K562 (cell line): ENCODE measurements around the gene LNPEP. TPM values are rescaled to one million over a fixed set of nuclear protein-coding genes. Genes with fewer than 3 reads are reported as not detected.
A peak's percentile ranks its signal among the peaks of the same experiment; 100 is the strongest.

Experiments
- CREBBP ChIP-seq: IDR thresholded peaks from one replicate; pipeline ENCODE4 v1.6.1; 2012; ENCODE audit warnings: low read depth, mild to moderate bottlenecking, control low read depth, inconsistent platforms, low read length
- EP300 ChIP-seq: IDR thresholded peaks from 2 replicates; pipeline ENCODE4 v1.6.1; 2012; ENCODE audit warnings: low read length, improper control_type of control experiment
- IRF2 ChIP-seq: sonication (generic); formaldehyde crosslinking; IDR thresholded peaks from 2 replicates; pipeline ENCODE4 v1.8.1; 2022; ENCODE audit warnings: mild to moderate bottlenecking, missing genetic modification reagents
- KDM1A ChIP-seq, 2 experiments: fragments of 450-650 bp; IDR thresholded peaks; 2 replicates each; pipeline ENCODE4 v1.6.1; 2016; ENCODE audit warnings: mild to moderate bottlenecking in 2 of 2
- NFE2 ChIP-seq: IDR thresholded peaks from 2 replicates; pipeline ENCODE4 v1.6.1; 2014; ENCODE audit warnings: antibody characterized with exemption, low read depth
- PCBP2 ChIP-seq: fragments of 200-400 bp; formaldehyde crosslinking; IDR thresholded peaks from 2 replicates; pipeline ENCODE4 v1.6.1; 2018; ENCODE audit warnings: low read length, low read depth, mild to moderate bottlenecking, moderate library complexity; ENCODE audit not compliant: poor library complexity, severe bottlenecking
- RBM22 ChIP-seq: fragments of 200-400 bp; formaldehyde crosslinking; IDR thresholded peaks from 2 replicates; pipeline ENCODE4 v1.6.1; 2018; ENCODE audit warnings: low read length, low read depth; ENCODE audit not compliant: poor library complexity, severe bottlenecking
- RHOXF2B ChIP-seq: fragments of 250-450 bp; sonication (Bioruptor Pico); conservative IDR thresholded peaks from 2 replicates; pipeline ENCODE4 v1.5.1; 2021
- SNRNP70 ChIP-seq: fragments of 200-400 bp; formaldehyde crosslinking; optimal IDR thresholded peaks from 2 replicates; pipeline ENCODE3; 2017; ENCODE audit warnings: low read depth, low read length
- USF2 ChIP-seq: sonication (generic); formaldehyde crosslinking; IDR thresholded peaks from 2 replicates; pipeline ENCODE4 v1.5.0; 2020; ENCODE audit warnings: missing genetic modification reagents
- ZC3H4 ChIP-seq: sonication (generic); formaldehyde crosslinking; IDR thresholded peaks from 2 replicates; pipeline ENCODE4 v1.9.0; 2021; ENCODE audit warnings: missing genetic modification reagents, borderline replicate concordance
- ZEB2 ChIP-seq: fragments of 450-650 bp; IDR thresholded peaks from 2 replicates; pipeline ENCODE4 v1.6.1; 2016
- ZNF217 ChIP-seq: sonication (generic); formaldehyde crosslinking; IDR thresholded peaks from 2 replicates; pipeline ENCODE4 v1.8.0; 2022; ENCODE audit warnings: mild to moderate bottlenecking, missing genetic modification reagents
- polyA plus RNA-seq, 8 experiments: library from polyadenylated mRNA; depleted of rRNA in 4 of 8; stranded (reverse) in 5 of 8; unstranded in 3 of 8; fragments of >200 nt; fragmentation: Nextera tagmentation in 2 of 8; fragmentation: Illumina TruSeq in 1 of 8; extraction: Ambion mirVana in 2 of 8; extraction: Trizol in 1 of 8; gene quantifications; 2 replicates each; pipeline versions ENCODE4 v1.2.1 to v1.2.3, GENCODE V29; 2011 to 2014; ENCODE audit warnings: inconsistent platforms in 1 of 8, missing spikeins in 1 of 8
- total RNA-seq, 7 experiments: library from RNA; depleted of rRNA in 6 of 7; stranded (reverse); fragments of >200 nt in 6 of 7; fragmentation: Illumina TruSeq in 2 of 7; extraction: Trizol in 2 of 7; gene quantifications; 2 replicates each; pipeline versions ENCODE4 v1.2.1 to v1.2.3, GENCODE V29; 2011 to 2021; ENCODE audit warnings: low replicate concordance in 1 of 7
- TF ChIP-seq, protein P1 (sequence below): sonication (generic); formaldehyde crosslinking; IDR thresholded peaks from 2 replicates; pipeline ENCODE4 v1.8.0; 2023; ENCODE audit warnings: mild to moderate bottlenecking, missing genetic modification reagents
- TF ChIP-seq, protein P2 (sequence below): sonication (generic); formaldehyde crosslinking; IDR thresholded peaks from 2 replicates; pipeline ENCODE4 v1.8.0; 2022; ENCODE audit warnings: mild to moderate bottlenecking, missing genetic modification reagents
- TF ChIP-seq, protein P3 (sequence below): fragments of 150-350 bp; IDR thresholded peaks from 2 replicates; pipeline ENCODE4 v1.6.1; 2014; ENCODE audit warnings: low read depth, mild to moderate bottlenecking, low read length, borderline replicate concordance

LNPEP gene
- total and polyA plus RNA-seq, 9 of the 15 experiments (the other 6 are each of a cell fraction or from before 2014, with no cell fraction given), result 2.6 to 27.9 (median 11.2) TPM

DNA sequence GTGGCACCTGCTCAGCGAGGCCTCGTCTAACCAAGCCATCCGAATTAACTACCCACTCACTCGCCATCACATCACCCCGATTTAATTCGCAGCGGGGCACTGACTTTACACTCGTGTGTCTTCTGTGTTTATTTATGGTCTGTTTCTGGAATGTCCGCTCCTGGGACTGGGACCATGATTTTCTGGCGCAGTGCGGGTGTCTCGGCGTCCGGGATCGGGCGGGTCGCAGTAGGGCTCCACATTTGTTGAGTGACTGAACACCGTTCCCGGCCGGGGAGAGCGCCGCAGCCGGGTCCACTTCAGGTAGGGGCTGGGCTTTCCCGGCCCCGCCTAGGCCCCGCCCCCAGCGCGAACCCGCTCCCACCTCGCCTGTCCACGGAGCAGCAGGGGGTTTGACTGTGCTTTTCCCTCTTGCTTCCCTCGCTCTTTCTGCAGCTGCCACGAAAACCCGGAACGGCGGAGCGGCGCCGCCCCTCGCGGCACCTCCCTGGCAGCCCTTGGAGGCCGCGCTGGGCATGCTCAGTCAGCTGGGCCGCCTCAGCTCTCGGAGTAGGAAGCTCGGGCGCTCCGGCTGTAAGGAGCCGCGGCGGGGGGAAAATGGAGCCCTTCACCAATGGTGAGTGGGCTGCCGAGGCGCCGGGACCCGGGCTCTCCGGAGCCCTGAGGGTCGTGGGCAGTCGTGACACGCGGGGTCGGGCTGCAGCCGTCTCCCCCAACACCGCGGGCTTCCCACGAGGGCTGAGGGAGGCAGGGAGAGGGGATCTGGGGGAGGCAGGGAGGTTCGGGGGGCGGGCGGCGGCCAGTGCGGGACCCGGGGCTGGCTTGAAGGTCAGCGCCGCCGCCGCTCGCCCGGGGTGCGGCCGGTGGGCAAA lies at the start of gene LNPEP (continued):
- no peak for TF ChIP-seq PCBP2
- TF ChIP-seq RHOXF2B (CRISPR knock-in tag), result no peak
- TF ChIP-seq ZEB2, result no peak
- TF ChIP-seq, protein P1, sequence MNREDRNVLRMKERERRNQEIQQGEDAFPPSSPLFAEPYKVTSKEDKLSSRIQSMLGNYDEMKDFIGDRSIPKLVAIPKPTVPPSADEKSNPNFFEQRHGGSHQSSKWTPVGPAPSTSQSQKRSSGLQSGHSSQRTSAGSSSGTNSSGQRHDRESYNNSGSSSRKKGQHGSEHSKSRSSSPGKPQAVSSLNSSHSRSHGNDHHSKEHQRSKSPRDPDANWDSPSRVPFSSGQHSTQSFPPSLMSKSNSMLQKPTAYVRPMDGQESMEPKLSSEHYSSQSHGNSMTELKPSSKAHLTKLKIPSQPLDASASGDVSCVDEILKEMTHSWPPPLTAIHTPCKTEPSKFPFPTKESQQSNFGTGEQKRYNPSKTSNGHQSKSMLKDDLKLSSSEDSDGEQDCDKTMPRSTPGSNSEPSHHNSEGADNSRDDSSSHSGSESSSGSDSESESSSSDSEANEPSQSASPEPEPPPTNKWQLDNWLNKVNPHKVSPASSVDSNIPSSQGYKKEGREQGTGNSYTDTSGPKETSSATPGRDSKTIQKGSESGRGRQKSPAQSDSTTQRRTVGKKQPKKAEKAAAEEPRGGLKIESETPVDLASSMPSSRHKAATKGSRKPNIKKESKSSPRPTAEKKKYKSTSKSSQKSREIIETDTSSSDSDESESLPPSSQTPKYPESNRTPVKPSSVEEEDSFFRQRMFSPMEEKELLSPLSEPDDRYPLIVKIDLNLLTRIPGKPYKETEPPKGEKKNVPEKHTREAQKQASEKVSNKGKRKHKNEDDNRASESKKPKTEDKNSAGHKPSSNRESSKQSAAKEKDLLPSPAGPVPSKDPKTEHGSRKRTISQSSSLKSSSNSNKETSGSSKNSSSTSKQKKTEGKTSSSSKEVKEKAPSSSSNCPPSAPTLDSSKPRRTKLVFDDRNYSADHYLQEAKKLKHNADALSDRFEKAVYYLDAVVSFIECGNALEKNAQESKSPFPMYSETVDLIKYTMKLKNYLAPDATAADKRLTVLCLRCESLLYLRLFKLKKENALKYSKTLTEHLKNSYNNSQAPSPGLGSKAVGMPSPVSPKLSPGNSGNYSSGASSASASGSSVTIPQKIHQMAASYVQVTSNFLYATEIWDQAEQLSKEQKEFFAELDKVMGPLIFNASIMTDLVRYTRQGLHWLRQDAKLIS (CRISPR knock-in tag), result no peak
- no peak for TF ChIP-seq KDM1A (IDR thresholded peaks at IDR 0.05)
- TF ChIP-seq, protein P2, sequence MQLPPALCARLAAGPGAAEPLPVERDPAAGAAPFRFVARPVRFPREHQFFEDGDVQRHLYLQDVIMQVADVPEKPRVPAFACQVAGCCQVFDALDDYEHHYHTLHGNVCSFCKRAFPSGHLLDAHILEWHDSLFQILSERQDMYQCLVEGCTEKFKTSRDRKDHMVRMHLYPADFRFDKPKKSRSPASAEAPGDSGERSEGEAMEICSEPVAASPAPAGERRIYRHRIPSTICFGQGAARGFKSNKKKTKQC (CRISPR knock-in tag), result no peak
- no peak for TF ChIP-seq ZC3H4 (CRISPR knock-in tag)
- TF ChIP-seq CREBBP, result no peak
- no peak for TF ChIP-seq SNRNP70
- TF ChIP-seq RBM22, result peak; percentile 41
- TF ChIP-seq ZNF217 (CRISPR knock-in tag), result no peak
- no peak; the same call in 1 of the 2 replicates for TF ChIP-seq NFE2
- peak; percentile 47; the same call in 1 of the 2 replicates for TF ChIP-seq EP300
- TF ChIP-seq IRF2 (CRISPR knock-in tag), result no peak
- TF ChIP-seq, protein P3, sequence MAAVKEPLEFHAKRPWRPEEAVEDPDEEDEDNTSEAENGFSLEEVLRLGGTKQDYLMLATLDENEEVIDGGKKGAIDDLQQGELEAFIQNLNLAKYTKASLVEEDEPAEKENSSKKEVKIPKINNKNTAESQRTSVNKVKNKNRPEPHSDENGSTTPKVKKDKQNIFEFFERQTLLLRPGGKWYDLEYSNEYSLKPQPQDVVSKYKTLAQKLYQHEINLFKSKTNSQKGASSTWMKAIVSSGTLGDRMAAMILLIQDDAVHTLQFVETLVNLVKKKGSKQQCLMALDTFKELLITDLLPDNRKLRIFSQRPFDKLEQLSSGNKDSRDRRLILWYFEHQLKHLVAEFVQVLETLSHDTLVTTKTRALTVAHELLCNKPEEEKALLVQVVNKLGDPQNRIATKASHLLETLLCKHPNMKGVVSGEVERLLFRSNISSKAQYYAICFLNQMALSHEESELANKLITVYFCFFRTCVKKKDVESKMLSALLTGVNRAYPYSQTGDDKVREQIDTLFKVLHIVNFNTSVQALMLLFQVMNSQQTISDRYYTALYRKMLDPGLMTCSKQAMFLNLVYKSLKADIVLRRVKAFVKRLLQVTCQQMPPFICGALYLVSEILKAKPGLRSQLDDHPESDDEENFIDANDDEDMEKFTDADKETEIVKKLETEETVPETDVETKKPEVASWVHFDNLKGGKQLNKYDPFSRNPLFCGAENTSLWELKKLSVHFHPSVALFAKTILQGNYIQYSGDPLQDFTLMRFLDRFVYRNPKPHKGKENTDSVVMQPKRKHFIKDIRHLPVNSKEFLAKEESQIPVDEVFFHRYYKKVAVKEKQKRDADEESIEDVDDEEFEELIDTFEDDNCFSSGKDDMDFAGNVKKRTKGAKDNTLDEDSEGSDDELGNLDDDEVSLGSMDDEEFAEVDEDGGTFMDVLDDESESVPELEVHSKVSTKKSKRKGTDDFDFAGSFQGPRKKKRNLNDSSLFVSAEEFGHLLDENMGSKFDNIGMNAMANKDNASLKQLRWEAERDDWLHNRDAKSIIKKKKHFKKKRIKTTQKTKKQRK, result no peak
- no peak for TF ChIP-seq USF2
